HepG2 (cell line): Measurements from ENCODE around the gene GYS2. TPM values are rescaled to one million over a fixed set of nuclear protein-coding genes. Genes with fewer than 3 reads are reported as not detected.

Source experiments
- ATAC-seq: fragments of 200-7000 bp; cut with Tn5 transposase; 3 replicates; pipeline ENCODE4 v1.9.1; 2020; ENCODE audit warnings: mild to moderate bottlenecking, moderate library complexity
- BruUV-seq: library from RNA; stranded (reverse); fragments of 400-500 nt; replicated peaks from 2 replicates; lab custom pipeline; 2021; lab: Mats Ljungman, UMichigan
- CTCF ChIA-PET: fragments of 300-600 bp; formaldehyde crosslinking; extraction: SDS; loops from one replicate; lab custom pipeline; 2021; ENCODE audit warnings: low total read pairs, inconsistent platforms, low intra/inter-chr PET ratio; lab: Yijun Ruan, JAX
- POLR2A ChIA-PET: fragments of 350-600 bp; sonication (Branson Sonifier 250); formaldehyde crosslinking; loops from one replicate; lab custom pipeline; 2020; ENCODE audit warnings: antibody characterized with exemption, inconsistent platforms; lab: Yijun Ruan, JAX
- DNase-seq: peaks from one replicate; pipeline ENCODE4 v3.0.0-alpha.2; 2015; ENCODE audit warnings: low spot score
- FAIRE-seq: peaks from 3 replicates; lab custom pipeline; 2011; peaks lifted over from hg19 to GRCh38; lab: Jason Lieb, UNC
- H2AFZ ChIP-seq: one replicate; pipeline ENCODE4 v1.6.1; 2011; ENCODE audit warnings: low read length, inconsistent platforms
- H3K27ac ChIP-seq: fragments of 300-600 bp; 3 replicates; pipeline ENCODE4 v1.8.0; 2011; ENCODE audit warnings: mixed run types, mild to moderate bottlenecking, mixed read lengths, low read length, inconsistent platforms; ENCODE audit not compliant: insufficient read depth; ENCODE audit errors: extremely low read length
- H3K27me3 ChIP-seq, 2 experiments: fragments of 200-600 bp in 1 of 2; 2 replicates in 1 of 2; 3 replicates in 1 of 2; pipeline versions ENCODE4 v1.6.0 to v1.8.0; 2011; ENCODE audit warnings: low read length in 2 of 2, mild to moderate bottlenecking in 2 of 2, moderate library complexity in 2 of 2, inconsistent platforms in 1 of 2; ENCODE audit not compliant: insufficient read depth in 2 of 2, control insufficient read depth in 1 of 2
- H3K36me3 ChIP-seq, 2 experiments: fragments of 200-600 bp in 1 of 2; replicated peaks in 1 of 2; 2 replicates in 1 of 2; 3 replicates in 1 of 2; pipeline versions ENCODE4 v1.5.1 to v1.8.0; 2011; ENCODE audit warnings: low read length in 2 of 2, inconsistent platforms in 1 of 2; ENCODE audit not compliant: insufficient read depth in 2 of 2, control insufficient read depth in 1 of 2
- H3K4me1 ChIP-seq: 2 replicates; pipeline ENCODE4 v1.5.1; 2012; ENCODE audit warnings: low read length, inconsistent platforms; ENCODE audit not compliant: insufficient read depth
- H3K4me2 ChIP-seq: 2 replicates; pipeline ENCODE4 v1.6.0; 2011; ENCODE audit warnings: low read depth, low read length, inconsistent platforms
- H3K4me3 ChIP-seq, 3 experiments: fragments of 200-600 bp in 1 of 3; sonication (generic), shearing (Covaris generic) in 1 of 3; replicated peaks in 1 of 3; 2 replicates each; pipeline ENCODE4 v1.5.1; 2011 to 2016; ENCODE audit warnings: low read length in 3 of 3, inconsistent platforms in 2 of 3, low read depth in 2 of 3, mild to moderate bottlenecking in 2 of 3, control low read depth in 1 of 3, mixed read lengths in 1 of 3; ENCODE audit not compliant: insufficient read depth in 1 of 3
- H3K79me2 ChIP-seq: one replicate; pipeline ENCODE4 v1.6.1; 2011; ENCODE audit warnings: low read length, inconsistent platforms; ENCODE audit not compliant: insufficient read depth
- H3K9ac ChIP-seq: 2 replicates; pipeline ENCODE4 v1.6.0; 2011; ENCODE audit warnings: mild to moderate bottlenecking, low read depth, low read length, inconsistent platforms; ENCODE audit not compliant: insufficient read depth
- H3K9me3 ChIP-seq: 2 replicates; pipeline ENCODE4 v1.5.1; 2012; ENCODE audit warnings: mild to moderate bottlenecking, low read length
- H4K20me1 ChIP-seq: 2 replicates; pipeline ENCODE4 v1.6.0; 2011; ENCODE audit warnings: inconsistent platforms, mild to moderate bottlenecking, low read length, moderate library complexity; ENCODE audit not compliant: insufficient read depth
- ATF1 ChIP-seq: IDR thresholded peaks from 2 replicates; pipeline ENCODE4 v1.6.1; 2016; ENCODE audit warnings: mild to moderate bottlenecking, control low read depth
- BRF2 ChIP-seq: sonication (generic); formaldehyde crosslinking; IDR thresholded peaks from 2 replicates; pipeline ENCODE4 v1.8.1; 2022; ENCODE audit warnings: mild to moderate bottlenecking, missing genetic modification reagents
- GATAD1 ChIP-seq: IDR thresholded peaks from 2 replicates; pipeline ENCODE4 v1.6.1; 2016; ENCODE audit warnings: missing genetic modification reagents, missing compliant biosample characterization
- KDM1A ChIP-seq: IDR thresholded peaks from 2 replicates; pipeline ENCODE4 v1.6.1; 2016; ENCODE audit warnings: missing compliant biosample characterization
- MNT ChIP-seq: fragments of 450-650 bp; IDR thresholded peaks from 2 replicates; pipeline ENCODE4 v1.6.1; 2016
- PLRG1 ChIP-seq: fragments of 450-650 bp; conservative IDR thresholded peaks from 2 replicates; pipeline ENCODE4 v1.6.1; 2016
- PRDM10 ChIP-seq: sonication (generic); formaldehyde crosslinking; IDR thresholded peaks from 2 replicates; pipeline ENCODE4 v1.4.0; 2020; ENCODE audit warnings: low read depth, missing genetic modification reagents
- RAD51 ChIP-seq: fragments of 450-650 bp; IDR thresholded peaks from 2 replicates; pipeline ENCODE4 v1.6.1; 2016; ENCODE audit warnings: borderline replicate concordance
- REL ChIP-seq: sonication (generic); formaldehyde crosslinking; conservative IDR thresholded peaks from 2 replicates; pipeline ENCODE4 v1.8.0; 2022; ENCODE audit warnings: mild to moderate bottlenecking, missing genetic modification reagents, moderate library complexity
- RELA ChIP-seq: sonication (generic); formaldehyde crosslinking; IDR thresholded peaks from 2 replicates; pipeline ENCODE4 v1.4.0; 2020; ENCODE audit warnings: missing genetic modification reagents
- ZBTB7B ChIP-seq: sonication (generic); formaldehyde crosslinking; IDR thresholded peaks from 2 replicates; pipeline ENCODE4 v1.4.0; 2020; ENCODE audit warnings: missing genetic modification reagents
- ZNF263 ChIP-seq: sonication (generic); formaldehyde crosslinking; IDR thresholded peaks from 2 replicates; pipeline ENCODE4 v1.4.0; 2020; ENCODE audit warnings: missing genetic modification reagents
- ZNF30 ChIP-seq: sonication (generic); formaldehyde crosslinking; IDR thresholded peaks from 2 replicates; pipeline ENCODE4 v1.5.0; 2020; ENCODE audit warnings: mild to moderate bottlenecking, missing genetic modification reagents
- ZNF749 ChIP-seq: sonication (generic); formaldehyde crosslinking; IDR thresholded peaks from 2 replicates; pipeline ENCODE4 v1.8.0; 2022; ENCODE audit warnings: mild to moderate bottlenecking, missing genetic modification reagents, moderate library complexity, borderline replicate concordance
- ZNF883 ChIP-seq: sonication (generic); formaldehyde crosslinking; IDR thresholded peaks from 2 replicates; pipeline ENCODE4 v1.5.1; 2020; ENCODE audit warnings: mild to moderate bottlenecking, missing genetic modification reagents; ENCODE audit errors: not compliant biosample characterization
- WGBS: methylation state at CpG from one replicate; pipeline ENCODE4 v1.1.6; 2017; ENCODE audit warnings: low lambda C conversion rate; 5-methylcytosine and 5-hydroxymethylcytosine counted together
- in situ Hi-C: cut with HindIII; loops from 2 replicates; pipeline ENCODE4 v1.10.0; 2017; ENCODE audit warnings: low pct_unique_long_range_greater_than_20kb; ENCODE audit not compliant: extremely low pct_ligation_motif_present
- intact Hi-C: fragments of 100-400 bp; cut with micrococcal nuclease; formaldehyde crosslinking; loops from one replicate; pipeline ENCODE4 v1.10.0; 2022; ENCODE audit not compliant: unreplicated experiment
- polyA plus RNA-seq, 8 experiments: library from polyadenylated mRNA; depleted of rRNA in 3 of 8; stranded (reverse) in 7 of 8; unstranded in 1 of 8; fragments of >200 nt; fragmentation: Illumina TruSeq in 4 of 8; extraction: Trizol in 4 of 8; gene quantifications; 2 replicates each; pipeline versions ENCODE4 v1.2.1 to v1.2.3, GENCODE V29; 2011 to 2016; ENCODE audit warnings: low read depth in 4 of 8, missing spikeins in 1 of 8, mixed read lengths in 1 of 8; ENCODE audit not compliant: insufficient read depth in 1 of 8
- total RNA-seq, 5 experiments: library from RNA; depleted of rRNA; stranded (reverse); fragments of >200 nt; fragmentation: Illumina TruSeq; extraction: Trizol; gene quantifications; 2 replicates each; pipeline ENCODE4 v1.2.3, GENCODE V29; 2016; ENCODE audit warnings: low read depth in 1 of 5

The GYS2 gene
- total and polyA plus RNA-seq, 2 of the 13 experiments (the other 11 are each of a cell fraction or from before 2014, with no cell fraction given): not detected

GRCh38 chr12:21577516-21577915 is 27.1 kb downstream of the GYS2 start:
- CTCF ChIA-PET: no interaction called here
- no peak overlapping the region for H2AFZ ChIP-seq
- ATAC-seq (no peak), DNase-seq (no peak), FAIRE-seq (no peak)
- no peak overlapping the region for H3K9ac ChIP-seq
- no peak overlapping the region for H3K4me3 ChIP-seq
- no peak overlapping the region for H3K4me2 ChIP-seq
- peaks cover 9% of the 10 kb centered on the region for H3K4me1 ChIP-seq
- TF ChIP-seq PLRG1 (no peak), KDM1A (CRISPR knock-in tag) (no peak), ZNF883 (CRISPR knock-in tag) (no peak), MNT (no peak)
- no peaks in the 10 kb centered on the region for H3K79me2 ChIP-seq
- H3K36me3 ChIP-seq: no peaks in the 10 kb centered on the region
- intact Hi-C loops (no loop called here), in situ Hi-C loops (no loop called here)
- H4K20me1 ChIP-seq: no peaks in the 10 kb centered on the region
- no peaks in the 10 kb centered on the region for H3K27me3 ChIP-seq
- no peaks in the 10 kb centered on the region for H3K9me3 ChIP-seq
- WGBS: 42% methylated on average over 1 of the region's 1 CpG
- POLR2A ChIA-PET: no interaction called here
- no TSS peak for BruUV-seq
- no peak overlapping the region for H3K27ac ChIP-seq

- CTCF ChIA-PET: no interaction called here
- H3K27ac ChIP-seq: no peak overlapping the region
- H3K4me1 ChIP-seq: peaks cover 9% of the 10 kb centered on the region
- H3K4me2 ChIP-seq: no peak overlapping the region
- no peaks in the 10 kb centered on the region for H3K79me2 ChIP-seq
- ATAC-seq (no peak), DNase-seq (no peak), FAIRE-seq (no peak)
- no peaks in the 10 kb centered on the region for H3K27me3 ChIP-seq
- H3K4me3 ChIP-seq: no peak overlapping the region
- WGBS: 25% methylated on average over 2 of the region's 2 CpGs
- in situ Hi-C loops (no loop called here), intact Hi-C loops (no loop called here)
- no peak overlapping the region for H3K9ac ChIP-seq
- BruUV-seq: no TSS peak
- H3K9me3 ChIP-seq: no peaks in the 10 kb centered on the region
- POLR2A ChIA-PET: no interaction called here
- H4K20me1 ChIP-seq: no peaks in the 10 kb centered on the region
- no peak overlapping the region for H2AFZ ChIP-seq
- H3K36me3 ChIP-seq: no peaks in the 10 kb centered on the region
- no peak for TF ChIP-seq RELA (CRISPR knock-in tag)
- no peak for TF ChIP-seq PRDM10
- no peak for TF ChIP-seq ZBTB7B (CRISPR knock-in tag)
- TF ChIP-seq ZNF30: no peak
- no peak for TF ChIP-seq RAD51
- TF ChIP-seq ZNF749 (CRISPR knock-in tag): no peak
- no peak for TF ChIP-seq ATF1
- TF ChIP-seq GATAD1 (CRISPR knock-in tag): no peak
- no peak for TF ChIP-seq ZNF263
- TF ChIP-seq REL (CRISPR knock-in tag): no peak
- TF ChIP-seq BRF2 (CRISPR knock-in tag): no peak
These were observed 28.2 kb downstream of the GYS2 start for GRCh38 chr12:21576431-21576830.
